HCT116 (cell line): ENCODE data around the gene PRRX2.

Source experiments
- EZH2phosphoT487 ChIP-seq: fragments of 200-600 bp; IDR thresholded peaks from 2 replicates; pipeline ENCODE4 v1.6.1; 2018; ENCODE audit warnings: antibody characterized with exemption, borderline replicate concordance
- POLR2A ChIP-seq: IDR thresholded peaks from 2 replicates; pipeline ENCODE4 v1.7.0; 2011; ENCODE audit warnings: borderline replicate concordance; ENCODE audit not compliant: insufficient read depth, insufficient read length; ENCODE audit errors: extremely low read depth
- POLR2AphosphoS5 ChIP-seq: IDR thresholded peaks from 2 replicates; pipeline ENCODE4 v1.6.1; 2011; ENCODE audit warnings: mild to moderate bottlenecking, low read depth, low read length, moderate library complexity
- ZBTB33 ChIP-seq: IDR thresholded peaks from 2 replicates; pipeline ENCODE4 v1.6.1; 2011; ENCODE audit warnings: mild to moderate bottlenecking, low read length, moderate library complexity; ENCODE audit not compliant: insufficient replicate concordance; ENCODE audit errors: extremely low read depth
- TF ChIP-seq, protein P1 (sequence below), 3 experiments: fragments of 200-600 bp in 1 of 3; sonication (generic) in 1 of 3; IDR thresholded peaks in 2 of 3; conservative IDR thresholded peaks in 1 of 3; 2 replicates each; pipeline ENCODE4 v1.5.1; 2012 to 2017; ENCODE audit warnings: low read depth in 2 of 3, low read length in 2 of 3, antibody characterized with exemption in 1 of 3, borderline replicate concordance in 1 of 3, control low read depth in 1 of 3, mild to moderate bottlenecking in 1 of 3, mixed read lengths in 1 of 3, mixed run types in 1 of 3, moderate library complexity in 1 of 3; ENCODE audit not compliant: insufficient read depth in 1 of 3
- TF ChIP-seq, protein P2 (sequence below): IDR thresholded peaks from 2 replicates; pipeline ENCODE4 v1.6.1; 2012

DNA sequence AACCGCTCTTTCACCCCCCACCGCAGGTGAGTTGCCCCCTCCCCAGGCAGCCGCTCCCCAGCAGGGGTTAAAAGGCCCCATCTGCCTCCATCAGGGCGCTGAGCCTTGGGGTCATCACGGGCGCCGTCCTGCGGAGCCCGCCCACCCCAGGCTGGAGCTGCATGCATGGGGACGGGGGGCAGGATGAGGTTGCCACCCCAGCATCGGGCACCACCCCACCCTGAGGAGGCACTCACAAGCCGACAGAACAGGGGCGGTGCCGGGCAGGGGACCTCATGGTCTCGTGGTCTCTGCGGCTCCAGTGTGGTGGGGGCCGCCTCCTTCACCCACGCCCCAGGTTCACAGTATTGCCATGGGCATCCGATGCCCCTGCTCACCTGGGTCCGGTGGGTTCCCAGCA is 70.9 kb downstream of the PRRX2 start:
- TF ChIP-seq POLR2A: no peak
- TF ChIP-seq, protein P1, sequence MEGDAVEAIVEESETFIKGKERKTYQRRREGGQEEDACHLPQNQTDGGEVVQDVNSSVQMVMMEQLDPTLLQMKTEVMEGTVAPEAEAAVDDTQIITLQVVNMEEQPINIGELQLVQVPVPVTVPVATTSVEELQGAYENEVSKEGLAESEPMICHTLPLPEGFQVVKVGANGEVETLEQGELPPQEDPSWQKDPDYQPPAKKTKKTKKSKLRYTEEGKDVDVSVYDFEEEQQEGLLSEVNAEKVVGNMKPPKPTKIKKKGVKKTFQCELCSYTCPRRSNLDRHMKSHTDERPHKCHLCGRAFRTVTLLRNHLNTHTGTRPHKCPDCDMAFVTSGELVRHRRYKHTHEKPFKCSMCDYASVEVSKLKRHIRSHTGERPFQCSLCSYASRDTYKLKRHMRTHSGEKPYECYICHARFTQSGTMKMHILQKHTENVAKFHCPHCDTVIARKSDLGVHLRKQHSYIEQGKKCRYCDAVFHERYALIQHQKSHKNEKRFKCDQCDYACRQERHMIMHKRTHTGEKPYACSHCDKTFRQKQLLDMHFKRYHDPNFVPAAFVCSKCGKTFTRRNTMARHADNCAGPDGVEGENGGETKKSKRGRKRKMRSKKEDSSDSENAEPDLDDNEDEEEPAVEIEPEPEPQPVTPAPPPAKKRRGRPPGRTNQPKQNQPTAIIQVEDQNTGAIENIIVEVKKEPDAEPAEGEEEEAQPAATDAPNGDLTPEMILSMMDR (IDR thresholded peaks at IDR 0.05 in 2 of 3, conservative IDR thresholded peaks at IDR 0.05 in 1 of 3; ENCODE audit: borderline replicate concordance in 1 of 3, insufficient read depth in 1 of 3, low read depth in 2 of 3, low read length in 2 of 3): no peak
- TF ChIP-seq EZH2phosphoT487: no peak
- TF ChIP-seq ZBTB33: no peak
- no peak for TF ChIP-seq POLR2AphosphoS5
- TF ChIP-seq, protein P2, sequence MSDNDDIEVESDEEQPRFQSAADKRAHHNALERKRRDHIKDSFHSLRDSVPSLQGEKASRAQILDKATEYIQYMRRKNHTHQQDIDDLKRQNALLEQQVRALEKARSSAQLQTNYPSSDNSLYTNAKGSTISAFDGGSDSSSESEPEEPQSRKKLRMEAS: no peak
